T-helper 17 cell (primary cell): ENCODE data around the gene SPEF1. TPM values are rescaled to one million over a fixed set of nuclear protein-coding genes. Genes with fewer than 3 reads are reported as not detected.
A peak's percentile ranks its signal among the peaks of the same experiment; 100 is the strongest.

Source experiments
- ATAC-seq: fragments of 150-1000 bp; cut with Tn5 transposase; 2 replicates; pipeline ENCODE4 v1.10.0; 2021; ENCODE audit warnings: mild to moderate bottlenecking, moderate library complexity
- DNase-seq, 3 donors: peaks; one replicate each; pipeline versions ENCODE4 v3.0.0 to v3.0.0-alpha.2; 2020 to 2021
- H3K9me3 ChIP-seq: one replicate; pipeline ENCODE4 v1.7.0; 2013; ENCODE audit warnings: low read length, mild to moderate bottlenecking; ENCODE audit not compliant: control insufficient read depth, poor library complexity, severe bottlenecking
- H3K27ac Mint-ChIP-seq: one replicate; pipeline ENCODE4 v1.8.0; 2022; ENCODE audit warnings: mild to moderate bottlenecking, moderate library complexity, mixed read lengths
- H3K27me3 Mint-ChIP-seq: one replicate; pipeline ENCODE4 v1.8.0; 2022; ENCODE audit warnings: mixed read lengths
- H3K36me3 Mint-ChIP-seq: one replicate; pipeline ENCODE4 v1.8.0; 2022; ENCODE audit warnings: low read depth, mixed read lengths
- H3K4me1 Mint-ChIP-seq: one replicate; pipeline ENCODE4 v1.8.0; 2022; ENCODE audit warnings: mild to moderate bottlenecking, mixed read lengths
- H3K4me3 Mint-ChIP-seq: one replicate; pipeline ENCODE4 v1.8.0; 2022; ENCODE audit warnings: mild to moderate bottlenecking, moderate library complexity, mixed read lengths
- total RNA-seq, 4 donors: library from RNA in 2 of 4; stranded (reverse) in 2 of 4; gene quantifications; one replicate each; pipeline ENCODE4 v1.2.3 and lab custom pipeline; 2022 to 2026

The SPEF1 gene
- total RNA-seq, 2 donors from 2014 or later = 0.18 TPM; not detected in 1

DNA sequence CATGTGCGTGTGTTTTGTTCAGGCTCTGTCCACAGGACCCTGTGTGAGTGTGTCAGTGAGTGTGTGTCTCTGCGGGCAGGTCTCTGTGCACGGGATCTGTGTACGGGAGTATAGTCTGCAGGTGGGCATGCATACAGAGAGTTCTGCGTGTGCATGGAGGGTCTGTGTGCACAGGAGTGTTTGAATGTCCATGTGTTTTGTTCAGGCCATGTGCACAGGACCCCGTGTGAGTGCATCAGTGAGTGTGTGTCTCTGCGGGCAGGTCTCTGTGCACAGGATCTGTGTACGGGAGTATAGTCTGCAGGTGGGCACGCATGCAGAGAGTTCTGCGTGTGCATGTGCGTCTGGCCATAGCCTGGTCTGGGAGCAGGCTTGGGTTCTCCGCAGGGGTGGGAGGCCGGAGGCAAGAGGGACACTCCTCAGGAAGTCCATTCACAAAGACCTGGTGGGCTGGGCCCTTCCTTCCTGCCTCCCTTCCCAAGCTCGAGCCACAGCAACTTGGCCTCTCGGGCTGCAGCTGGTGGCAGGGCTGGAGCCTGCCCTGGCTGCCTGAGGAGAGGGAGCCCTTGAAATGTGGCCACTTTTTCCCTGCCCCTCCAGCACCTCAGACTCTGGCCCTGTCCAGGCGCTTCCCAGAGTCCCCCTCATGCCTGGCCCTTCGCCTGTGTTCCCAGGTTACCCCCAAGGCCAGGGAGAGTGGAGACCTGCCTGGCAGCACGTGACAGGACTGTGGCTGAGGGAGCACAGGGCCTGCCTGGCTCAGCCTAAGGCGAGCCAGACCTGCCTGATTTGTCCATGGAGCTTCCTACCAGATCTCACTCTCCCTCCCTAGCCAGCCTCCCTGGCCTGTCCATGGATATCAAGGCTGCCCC, 42.0 kb downstream of the SPEF1 start:
- peaks cover 2% of the 10 kb centered on the region for H3K4me1 Mint-ChIP-seq
- no peak overlapping the region for H3K4me3 Mint-ChIP-seq
- H3K36me3 Mint-ChIP-seq = no peaks in the 10 kb centered on the region
- ATAC-seq (no peak), DNase-seq (no peak)
- H3K9me3 ChIP-seq = no peaks in the 10 kb centered on the region
- no peak overlapping the region for H3K27ac Mint-ChIP-seq
- H3K27me3 Mint-ChIP-seq = no peaks in the 10 kb centered on the region

DNA sequence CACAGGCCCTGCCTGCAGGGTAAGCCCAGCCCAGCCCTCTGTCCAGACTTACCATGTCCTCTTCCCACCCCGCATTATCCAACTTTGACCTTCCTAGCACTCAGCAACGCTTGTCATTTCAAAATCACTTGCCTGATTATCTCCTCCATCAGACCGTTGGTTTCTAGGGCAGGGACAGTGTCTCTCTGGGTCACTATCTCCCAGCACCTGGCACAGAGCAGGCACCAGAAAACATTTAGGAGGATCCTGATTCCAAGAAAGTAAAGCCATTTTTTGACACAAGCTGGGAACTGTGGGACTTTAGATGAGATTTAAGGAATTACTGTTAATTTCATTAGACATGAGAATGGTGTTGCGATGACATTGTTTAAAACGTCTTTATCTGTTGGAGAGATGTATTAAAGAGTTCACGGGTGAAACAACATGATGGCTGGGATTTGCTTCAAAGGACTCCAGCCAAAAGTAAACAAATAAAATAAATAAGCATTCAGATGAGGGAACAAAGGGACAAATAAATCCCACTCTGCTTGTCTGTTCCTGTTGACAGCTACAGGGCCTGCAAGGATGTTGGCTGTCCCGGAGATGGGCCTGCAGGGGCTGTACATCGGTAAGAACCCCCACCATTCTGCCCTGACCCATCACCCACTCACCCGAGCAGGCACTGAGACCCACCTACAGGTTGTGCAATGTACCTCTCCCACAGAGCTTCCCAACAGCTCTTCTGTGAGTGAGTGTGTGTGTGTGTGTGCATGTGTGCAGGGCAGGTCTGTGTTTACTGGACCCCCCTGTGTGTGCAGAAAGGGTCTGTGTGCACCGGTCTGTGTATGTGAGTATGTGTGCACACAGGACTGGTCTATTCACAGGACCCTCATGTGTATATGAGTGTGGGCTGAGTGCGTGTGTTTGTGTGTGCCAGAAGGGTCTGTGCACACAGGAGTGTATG, 42.9 kb downstream of the SPEF1 start:
- no peaks in the 10 kb centered on the region for H3K9me3 ChIP-seq
- Mint-ChIP-seq H3K36me3 (no peaks in the 10 kb centered on the region), H3K27me3 (peaks cover 5% of the 10 kb centered on the region), H3K4me3 (no peak overlapping the region), H3K4me1 (peaks cover 2% of the 10 kb centered on the region), H3K27ac (no peak overlapping the region)
- no peak for DNase-seq
- ATAC-seq = no peak

DNA sequence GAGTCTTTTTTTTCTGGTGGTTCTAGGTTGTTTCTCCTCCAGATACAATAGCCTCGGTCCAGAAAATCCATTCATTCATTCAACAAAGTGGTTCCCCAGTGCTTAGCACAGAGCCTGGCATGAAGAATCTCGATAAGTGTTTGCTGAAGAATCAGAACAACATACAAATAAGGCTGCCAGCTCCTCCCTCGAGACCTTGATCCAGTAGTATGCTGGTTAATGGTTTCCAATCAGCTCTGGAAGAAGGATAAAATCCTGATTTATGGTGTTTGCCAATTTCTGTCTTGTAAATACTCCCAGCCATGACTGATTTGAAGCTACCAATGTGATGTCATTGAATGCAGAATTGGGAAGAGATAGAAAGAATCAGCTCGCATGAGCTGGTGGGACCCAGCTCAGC, 45.5 kb downstream of the SPEF1 start:
- peaks cover 24% of the 10 kb centered on the region for H3K27me3 Mint-ChIP-seq
- no peaks in the 10 kb centered on the region for H3K9me3 ChIP-seq
- ATAC-seq (no peak), DNase-seq (no peak)
- H3K4me3 Mint-ChIP-seq = no peak overlapping the region
- peaks cover 6% of the 10 kb centered on the region for H3K4me1 Mint-ChIP-seq
- H3K36me3 Mint-ChIP-seq = peaks cover 5% of the 10 kb centered on the region
- H3K27ac Mint-ChIP-seq = no peak overlapping the region

DNA sequence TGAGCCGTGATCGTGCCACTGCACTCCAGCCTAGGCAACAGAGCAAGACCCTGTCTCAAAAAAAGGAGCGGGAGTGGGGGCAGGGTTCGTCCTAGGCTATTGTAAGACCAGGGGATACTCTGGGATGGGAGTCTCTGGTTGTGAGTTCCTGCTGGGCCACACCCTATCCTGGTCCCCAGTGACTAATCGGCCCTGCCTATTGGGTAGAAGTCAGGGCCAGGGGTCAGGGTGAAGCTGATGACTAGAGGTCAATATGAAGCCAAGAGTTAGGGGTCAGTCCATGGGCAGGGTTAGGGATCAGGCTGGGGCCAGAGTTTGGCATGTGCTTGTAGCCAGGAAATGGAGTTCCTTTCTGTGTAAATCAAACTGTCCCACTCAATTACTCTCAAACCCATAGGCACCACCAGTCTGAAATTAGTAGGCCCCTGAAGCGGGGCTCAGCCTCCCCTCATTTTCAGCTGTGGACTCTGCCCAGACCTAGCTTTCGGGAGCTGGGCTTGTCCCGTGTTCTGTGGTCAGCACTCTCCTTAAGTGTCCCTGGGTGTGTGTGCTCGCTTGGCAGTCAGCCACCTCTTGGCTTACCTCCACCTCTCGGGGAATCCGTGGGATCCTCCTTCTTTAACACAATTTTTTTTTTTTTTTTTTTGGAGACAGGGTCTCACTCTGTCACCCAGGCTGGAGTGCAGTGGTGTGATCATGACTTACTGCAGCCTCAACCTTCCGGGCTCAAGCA, 47.0 kb downstream of the SPEF1 start:
- DNase-seq (no peak), ATAC-seq (no peak)
- peaks cover 6% of the 10 kb centered on the region for H3K4me1 Mint-ChIP-seq
- no peak overlapping the region for H3K4me3 Mint-ChIP-seq
- H3K36me3 Mint-ChIP-seq = peaks cover 8% of the 10 kb centered on the region
- H3K27ac Mint-ChIP-seq = no peak overlapping the region
- peaks cover 38% of the 10 kb centered on the region for H3K27me3 Mint-ChIP-seq
- H3K9me3 ChIP-seq = no peaks in the 10 kb centered on the region

GRCh38 chr20:3733119-3733995, 47.9 kb downstream of the SPEF1 start:
- H3K9me3 ChIP-seq = no peaks in the 10 kb centered on the region
- Mint-ChIP-seq H3K4me3 (no peak overlapping the region), H3K27ac (no peak overlapping the region), H3K27me3 (peaks cover 42% of the 10 kb centered on the region), H3K4me1 (peaks cover 5% of the 10 kb centered on the region), H3K36me3 (peaks cover 8% of the 10 kb centered on the region)
- ATAC-seq (no peak), DNase-seq (no peak)

DNA sequence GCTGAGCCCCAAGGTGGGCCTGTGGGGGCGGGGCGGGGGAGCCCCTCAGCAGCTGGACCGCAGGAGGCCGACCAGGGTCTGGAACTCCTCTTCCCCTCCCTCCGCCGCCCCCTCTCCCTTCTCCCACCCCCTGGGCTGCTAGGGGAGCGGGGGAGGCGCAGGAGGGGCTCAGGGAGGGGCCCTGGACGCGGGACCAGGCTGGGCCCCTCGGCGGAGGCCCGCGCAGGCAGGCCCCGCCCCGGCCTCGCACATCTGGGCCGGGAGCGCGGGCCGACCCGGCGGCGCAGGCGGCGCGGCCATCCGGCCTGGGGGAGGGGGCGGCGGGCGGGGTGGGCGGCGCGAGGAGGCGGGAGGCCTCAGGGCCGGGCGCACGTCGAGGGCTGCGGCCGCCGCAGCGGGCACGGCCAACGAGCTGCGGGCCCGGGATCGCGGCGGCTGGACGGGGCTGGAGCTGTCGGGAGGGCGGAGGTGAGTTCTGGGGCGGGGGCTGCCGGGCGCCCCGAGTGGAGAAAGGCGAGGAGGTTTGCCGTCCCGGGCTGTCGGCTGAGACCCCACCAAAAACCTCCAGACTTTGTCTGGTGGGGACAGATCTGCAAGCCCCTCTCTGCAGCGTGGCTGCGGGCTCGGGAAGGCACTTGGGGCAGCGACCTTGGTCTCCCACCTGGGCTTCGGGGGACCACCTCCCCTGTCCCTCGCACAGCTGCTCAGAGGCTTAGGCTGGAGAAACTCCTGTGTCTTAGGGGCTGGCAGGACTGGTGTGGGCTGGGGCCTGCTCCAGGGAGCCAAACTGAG, 48.7 kb downstream of the SPEF1 start, which contains the start of gene HSPA12B:
HSPA12B (plus strand) TSS at position 359 of the 792 bp plus-strand sequence. CDS start 5,990 bp downstream, outside the sequence.
- Mint-ChIP-seq H3K36me3 (peaks cover 8% of the 10 kb centered on the region), H3K27ac (no peak within 1 kb of the TSS), H3K4me3 (peak within 1 kb of the TSS; percentile 41), H3K4me1 (peaks cover 5% of the 10 kb centered on the region), H3K27me3 (peaks cover 51% of the 10 kb centered on the region)
- ATAC-seq (no peak), DNase-seq (no peak)
- no peaks in the 10 kb centered on the region for H3K9me3 ChIP-seq

GRCh38 chr20:3731944-3732326, 49.3 kb downstream of the SPEF1 start:
- Mint-ChIP-seq H3K27ac (no peak overlapping the region), H3K4me1 (peaks cover 9% of the 10 kb centered on the region), H3K36me3 (peaks cover 12% of the 10 kb centered on the region), H3K4me3 (peak overlapping the region; percentile 36), H3K27me3 (peaks cover 57% of the 10 kb centered on the region)
- no peaks in the 10 kb centered on the region for H3K9me3 ChIP-seq
- no peak for ATAC-seq
- no peak for DNase-seq

DNA sequence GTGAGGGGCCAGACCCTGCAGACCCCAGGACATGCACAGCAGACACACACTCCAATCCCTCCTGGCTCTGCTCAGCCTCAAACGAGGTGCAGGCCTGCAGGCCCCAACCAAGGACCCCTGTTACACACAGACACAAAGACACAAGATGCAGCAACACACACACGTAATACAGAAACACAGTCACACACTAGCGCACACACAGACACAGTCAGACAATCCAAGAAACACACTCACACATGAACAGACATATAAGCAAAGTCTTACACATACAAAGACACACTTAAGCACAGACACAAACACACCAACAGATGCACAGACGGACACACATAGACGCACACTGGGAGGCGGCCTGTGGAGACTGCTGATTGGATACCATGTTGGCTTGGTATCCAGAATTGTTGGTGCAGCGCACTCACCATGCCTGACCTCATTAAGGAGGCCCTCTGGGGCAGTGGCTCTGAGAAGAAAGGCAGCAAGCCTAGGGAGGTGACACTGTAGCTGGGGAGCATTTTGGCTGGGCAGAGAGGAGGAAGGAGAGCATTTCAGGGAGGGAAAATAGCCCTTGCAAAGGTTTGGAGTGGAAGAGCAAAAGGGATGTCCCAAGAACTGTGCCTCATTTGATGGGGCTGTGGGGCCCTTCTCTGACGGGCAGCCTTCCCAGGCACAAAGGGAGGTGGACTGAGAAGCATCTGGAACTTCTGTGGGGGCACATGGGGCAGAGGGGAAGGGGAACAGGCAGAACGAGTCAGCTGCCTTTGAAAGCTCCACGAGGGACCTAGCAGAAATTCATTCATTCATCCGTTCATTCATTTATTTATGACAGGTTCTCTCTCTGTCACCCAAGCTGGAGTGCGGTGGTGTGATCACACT, 50.2 kb downstream of the SPEF1 start:
- Mint-ChIP-seq H3K27ac (no peak overlapping the region), H3K4me1 (peaks cover 9% of the 10 kb centered on the region), H3K27me3 (peaks cover 62% of the 10 kb centered on the region), H3K36me3 (peaks cover 13% of the 10 kb centered on the region), H3K4me3 (peak overlapping the region; percentile 63)
- H3K9me3 ChIP-seq = no peaks in the 10 kb centered on the region
- no peak for DNase-seq
- no peak for ATAC-seq

- peaks cover 9% of the 10 kb centered on the region for H3K4me1 Mint-ChIP-seq
- no peaks in the 10 kb centered on the region for H3K9me3 ChIP-seq
- H3K27ac Mint-ChIP-seq = no peak overlapping the region
- no peak for DNase-seq
- peaks cover 68% of the 10 kb centered on the region for H3K27me3 Mint-ChIP-seq
- ATAC-seq = no peak
- peaks cover 13% of the 10 kb centered on the region for H3K36me3 Mint-ChIP-seq
- H3K4me3 Mint-ChIP-seq = no peak overlapping the region
Observed at GRCh38 chr20:3729811-3730540, 51.3 kb downstream of the SPEF1 start.

GRCh38 chr20:3729378-3729777, 51.9 kb downstream of the SPEF1 start:
- H3K4me3 Mint-ChIP-seq = no peak overlapping the region
- peaks cover 9% of the 10 kb centered on the region for H3K4me1 Mint-ChIP-seq
- ATAC-seq (no peak), DNase-seq (no peak)
- H3K27ac Mint-ChIP-seq = no peak overlapping the region
- peaks cover 13% of the 10 kb centered on the region for H3K36me3 Mint-ChIP-seq
- H3K27me3 Mint-ChIP-seq = peaks cover 74% of the 10 kb centered on the region
- H3K9me3 ChIP-seq = no peaks in the 10 kb centered on the region
